Activated CD4-positive, alpha-beta T cell treated with anti-CD3 and anti-CD28 coated beads, Interleukin-2, Interleukin-6, amounts not matched to agents 100 ng/mL and 50 ng/mL, durations not matched to agents 16 hours and 8 hours (primary cell): ENCODE results near the gene NDUFS4.
"Not testable (repeated sequence)": the region's sequence is repeated elsewhere in the genome, so short reads cannot be mapped to it uniquely, and the experiment has no call there.

Experiments used
- DNase-seq: peaks from one replicate; pipeline ENCODE4 v3.0.0-alpha.2; 2020

NDUFS4 gene

GRCh38 chr5:53674121-53674520 is 113.7 kb downstream of the NDUFS4 start:
- DNase-seq = no peak

GRCh38 chr5:53677632-53678031 is 117.2 kb downstream of the NDUFS4 start:
- no peak for DNase-seq

DNA sequence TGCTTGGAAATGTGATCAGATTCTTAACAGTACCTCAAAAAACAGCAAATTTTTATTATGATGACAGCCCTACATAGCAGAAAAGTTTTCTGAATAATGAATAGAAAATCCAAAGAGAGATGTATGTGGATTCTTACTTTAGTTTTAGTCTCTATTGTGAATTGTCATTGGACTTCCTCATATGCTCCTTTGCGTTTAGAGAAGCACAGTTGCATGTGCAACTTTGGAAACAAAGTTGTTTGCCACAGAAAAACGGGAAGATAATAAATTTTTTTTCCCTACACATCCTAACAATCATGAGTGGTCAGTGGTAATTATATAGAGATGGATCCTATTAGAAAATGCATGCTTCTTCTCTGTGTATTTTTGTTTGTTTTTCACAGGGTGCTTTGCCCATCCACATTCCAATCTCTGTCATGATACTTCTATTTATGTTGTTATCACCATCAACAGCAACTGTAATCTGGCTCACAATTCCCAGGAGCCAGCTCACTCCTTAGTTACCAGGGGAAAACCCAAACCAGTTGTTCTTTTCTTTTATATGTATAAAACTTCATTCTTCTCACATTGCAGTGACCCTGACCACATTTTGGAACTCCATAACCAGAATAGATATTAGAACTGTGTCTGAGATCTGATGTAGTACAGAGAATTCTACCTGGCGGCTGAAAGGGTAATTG is 118.7 kb downstream of the NDUFS4 start:
- DNase-seq = no peak

GRCh38 chr5:53681079-53681478 is 120.6 kb downstream of the NDUFS4 start:
- DNase-seq = no peak

DNA sequence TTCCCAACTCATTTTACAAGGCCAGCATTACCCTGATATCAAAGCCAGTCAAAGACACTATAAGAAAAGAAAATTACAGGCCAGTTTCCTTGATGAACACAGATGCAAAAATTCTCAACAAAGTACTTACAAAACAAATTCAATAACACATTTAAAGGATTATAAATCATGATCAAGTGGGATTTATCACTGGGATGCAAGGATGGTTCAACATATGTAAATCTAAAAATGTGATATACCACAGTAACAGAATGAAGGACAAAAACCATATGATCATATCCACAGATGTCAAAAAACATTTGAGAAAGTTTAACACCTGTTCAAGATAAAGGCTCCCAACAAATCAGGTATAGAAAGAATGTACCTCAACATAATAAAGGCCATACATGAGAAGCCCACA is 130.6 kb downstream of the NDUFS4 start:
- no peak for DNase-seq

GRCh38 chr5:53694520-53695022 is 134.1 kb downstream of the NDUFS4 start:
- no peak for DNase-seq

- not testable (repeated sequence) for DNase-seq
These were observed 150.0 kb downstream of the NDUFS4 start for GRCh38 chr5:53710405-53710804.

- DNase-seq = no peak
These were observed 151.9 kb downstream of the NDUFS4 start for GRCh38 chr5:53712327-53712726.

DNA sequence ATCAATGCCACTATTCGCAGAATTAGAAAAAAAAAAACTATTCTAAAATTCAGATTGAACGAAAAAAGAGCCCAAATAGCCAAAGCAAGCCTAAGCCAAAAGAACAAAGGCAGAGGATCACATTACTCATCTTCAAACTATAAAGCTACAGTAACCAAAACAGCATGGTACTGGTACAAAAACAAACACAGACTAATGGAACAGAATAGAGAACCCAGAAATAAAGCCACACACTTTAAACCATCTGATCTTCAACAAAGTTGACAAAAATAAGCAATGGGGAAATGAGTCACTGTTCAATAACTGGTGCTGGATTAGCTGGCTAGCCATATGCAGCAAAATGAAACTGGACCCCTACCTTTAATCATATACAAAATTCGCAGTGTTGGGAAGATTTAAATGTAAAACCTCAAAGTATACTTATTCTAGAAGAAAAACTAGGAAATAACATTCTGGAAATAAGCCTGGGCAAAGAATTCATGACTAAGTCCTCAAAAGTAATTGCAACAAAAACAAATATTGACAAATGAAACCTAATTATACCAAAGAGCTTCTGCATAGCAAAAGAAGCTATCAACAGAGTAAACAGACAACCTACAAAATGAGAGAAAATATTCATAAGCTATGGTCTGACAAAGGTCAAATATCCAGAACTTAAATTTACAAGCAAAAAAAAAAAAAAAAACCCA is 153.7 kb downstream of the NDUFS4 start:
- no peak for DNase-seq

- no peak for DNase-seq
These were observed 154.2 kb downstream of the NDUFS4 start for GRCh38 chr5:53714667-53715010.

DNA sequence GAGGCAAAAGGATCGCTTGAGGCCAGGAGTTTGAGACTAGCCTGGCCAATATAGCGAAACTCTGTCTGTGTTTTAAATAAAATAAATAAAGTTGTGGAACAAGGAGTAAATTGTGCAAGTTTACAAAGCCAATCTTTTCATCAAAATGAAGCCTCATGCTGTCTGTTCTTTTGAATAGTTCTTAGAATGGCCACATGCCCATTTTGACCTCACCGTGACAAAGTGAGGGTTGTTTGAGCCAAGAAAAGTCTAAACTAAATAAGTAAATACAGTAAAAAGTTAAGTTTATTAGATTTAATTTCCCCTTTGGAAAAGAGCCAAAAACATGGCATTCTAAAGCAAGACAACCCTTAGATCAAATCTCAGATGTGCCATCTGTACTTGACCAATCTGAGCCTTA is 165.7 kb downstream of the NDUFS4 start:
- no peak for DNase-seq

GRCh38 chr5:53730943-53731342 is 170.5 kb downstream of the NDUFS4 start:
- no peak for DNase-seq
